Stomach (tissue), 9 donors: Measurements from ENCODE around the gene SLC25A45. TPM values are rescaled to one million over a fixed set of nuclear protein-coding genes. Genes with fewer than 3 reads are reported as not detected.

Source experiments
- DNase-seq, 2 donors: peaks; one replicate each; pipeline versions ENCODE4 v3.0.0 to v3.0.0-alpha.2; 2013 to 2019
- H3K27ac ChIP-seq, 5 donors: fragments of 200-600 bp in 4 of 5; sonication (generic) in 4 of 5; one replicate each; pipeline ENCODE4 v1.5.1; 2013 to 2019; ENCODE audit warnings: mild to moderate bottlenecking in 1 of 5, moderate library complexity in 1 of 5
- H3K27me3 ChIP-seq, 3 donors: fragments of 200-600 bp; sonication (generic); one replicate each; pipeline ENCODE4 v1.5.1; 2017 to 2019; ENCODE audit warnings: mixed run types in 1 of 3
- H3K36me3 ChIP-seq, 4 donors: fragments of 200-600 bp; sonication (generic); 1 replicate in 3 of 4; 2 replicates in 1 of 4; pipeline ENCODE4 v1.5.1; 2016 to 2019
- H3K4me1 ChIP-seq, 4 donors: fragments of 200-600 bp; sonication (generic); one replicate each; pipeline ENCODE4 v1.5.1; 2016 to 2019
- H3K4me3 ChIP-seq, 4 donors: fragments of 200-600 bp; sonication (generic) in 3 of 4; one replicate each; pipeline ENCODE4 v1.5.1; 2016 to 2019; ENCODE audit warnings: mild to moderate bottlenecking in 1 of 4
- H3K9me3 ChIP-seq, 4 donors: fragments of 200-600 bp; sonication (generic); one replicate each; pipeline ENCODE4 v1.5.1; 2016 to 2019
- CTCF ChIP-seq, 7 experiments: fragments of 450-650 bp in 4 of 7; fragments of 200-600 bp in 3 of 7; sonication (generic) in 3 of 7; IDR thresholded peaks; one replicate each; pipeline ENCODE4 v1.5.1; 2016 to 2019; ENCODE audit warnings: antibody characterized with exemption in 7 of 7, control low read depth in 2 of 7, mild to moderate bottlenecking in 1 of 7
- EP300 ChIP-seq: sonication (generic); formaldehyde crosslinking; IDR thresholded peaks from one replicate; pipeline ENCODE4 v1.6.1; 2017; ENCODE audit warnings: antibody characterized with exemption
- POLR2A ChIP-seq, 4 donors: fragments of 450-650 bp; IDR thresholded peaks; one replicate each; pipeline ENCODE4 v1.6.1; 2016; ENCODE audit warnings: antibody characterized with exemption in 4 of 4, control low read depth in 2 of 4, mild to moderate bottlenecking in 1 of 4, moderate library complexity in 1 of 4
- POLR2AphosphoS5 ChIP-seq, 3 donors: sonication (generic); formaldehyde crosslinking; IDR thresholded peaks; one replicate each; pipeline ENCODE4 v1.6.1; 2016; ENCODE audit warnings: antibody characterized with exemption in 3 of 3
- WGBS, 5 donors: extraction: QIAGEN DNeasy Blood & Tissue Kit in 3 of 5; methylation state at CpG; one replicate each; pipeline versions ENCODE4 v1.1.5 to v1.1.7; 2013 to 2018; 5-methylcytosine and 5-hydroxymethylcytosine counted together
- intact Hi-C: fragments of 100-400 bp; cut with DNase I; formaldehyde crosslinking; loops from one replicate; pipeline ENCODE4 v1.15.1; 2023; ENCODE audit warnings: low total_unique reads
- polyA plus RNA-seq, 3 donors: library from polyadenylated mRNA; stranded (reverse); fragments of 200-250 nt; gene quantifications; one replicate each; pipeline ENCODE4 v1.2.3, GENCODE V29; 2013
- total RNA-seq, 5 donors: library from RNA; depleted of rRNA; stranded (reverse); fragments of >200 nt; gene quantifications; one replicate each; pipeline versions ENCODE4 v1.1.0 to v1.2.3, GENCODE V29; 2014 to 2016
- donor health status: healthy with polysubstance abuse.
- donor health status: Bipolar disorder and iron deficiency.
- donor health status: healthy.

Gene SLC25A45
- total and polyA plus RNA-seq, 8 donors, result 1.2 to 101 (median 2.7) TPM

- H3K4me1 ChIP-seq, result peaks cover 43 to 65% (median 58%) of the 10 kb centered on the region in 4 donors
- no peaks in the 10 kb centered on the region for H3K9me3 ChIP-seq
- H3K27ac ChIP-seq, result peak overlapping the region; percentile 98 to 100 (median 99)
- H3K36me3 ChIP-seq, result peaks cover 0 to 20% (median 8%) of the 10 kb centered on the region in 4 donors
- peak overlapping the region; percentile 30 to 92 (median 86) for H3K4me3 ChIP-seq
- H3K27me3 ChIP-seq, result no peaks in the 10 kb centered on the region
- WGBS, 5 donors, result 0 to 2% (median 1%) methylated on average over 6 of the region's 6 CpGs
- intact Hi-C loops, result no loop called here
- no peak for TF ChIP-seq CTCF (IDR thresholded peaks at IDR 0.05)
- peak; percentile 94 to 96 (median 94) for TF ChIP-seq POLR2AphosphoS5 (IDR thresholded peaks at IDR 0.05)
- peak; percentile 72 for TF ChIP-seq EP300
- peak in 2 of 4 donors; percentile 40 to 81 for TF ChIP-seq POLR2A (IDR thresholded peaks at IDR 0.05)
- DNase-seq, result peak; percentile 95 to 96
Measured at GRCh38 chr11:65419772-65420481, 37.5 kb upstream of the SLC25A45 start.

GRCh38 chr11:65419460-65419771, 37.0 kb upstream of the SLC25A45 start:
- no peak for DNase-seq
- peak overlapping the region; percentile 30 to 92 (median 86) for H3K4me3 ChIP-seq
- peaks cover 43 to 65% (median 58%) of the 10 kb centered on the region in 4 donors for H3K4me1 ChIP-seq
- H3K36me3 ChIP-seq, result peaks cover 0 to 15% (median 3%) of the 10 kb centered on the region in 4 donors
- no peaks in the 10 kb centered on the region for H3K9me3 ChIP-seq
- 7 to 24% (median 16%) methylated on average over 5 to 7 of the region's 7 CpGs for WGBS, 5 donors
- H3K27ac ChIP-seq, result peak overlapping the region; percentile 98 to 100 (median 99)
- no peak for TF ChIP-seq POLR2A (IDR thresholded peaks at IDR 0.05)
- no peak for TF ChIP-seq EP300
- no peak for TF ChIP-seq POLR2AphosphoS5 (IDR thresholded peaks at IDR 0.05)
- no peak for TF ChIP-seq CTCF (IDR thresholded peaks at IDR 0.05)
- H3K27me3 ChIP-seq, result no peaks in the 10 kb centered on the region
- intact Hi-C loops, result no loop called here

- H3K36me3 ChIP-seq, result peaks cover under 1 to 11% (median 3%) of the 10 kb centered on the region in 4 donors
- 0 to 1% (median 1%) methylated on average over 14 to 15 of the region's 15 CpGs for WGBS, 5 donors
- peak; percentile 41 for TF ChIP-seq EP300
- TF ChIP-seq POLR2AphosphoS5 (IDR thresholded peaks at IDR 0.05), result peak; percentile 88 to 95 (median 91)
- TF ChIP-seq POLR2A (IDR thresholded peaks at IDR 0.05), result peak in 2 of 4 donors; percentile 58 to 65
- TF ChIP-seq CTCF (IDR thresholded peaks at IDR 0.05), result no peak
- DNase-seq, result peak; percentile 96 to 98
- intact Hi-C loops, result no loop called here
- peak overlapping the region; percentile 98 to 100 (median 99) for H3K27ac ChIP-seq
- no peaks in the 10 kb centered on the region for H3K9me3 ChIP-seq
- peaks cover 43 to 65% (median 58%) of the 10 kb centered on the region in 4 donors for H3K4me1 ChIP-seq
- peak overlapping the region; percentile 30 to 92 (median 86) for H3K4me3 ChIP-seq
- H3K27me3 ChIP-seq, result no peaks in the 10 kb centered on the region
Measured at GRCh38 chr11:65418681-65419459, 36.4 kb upstream of the SLC25A45 start.

GRCh38 chr11:65418431-65418680, 35.9 kb upstream of the SLC25A45 start:
- DNase-seq, result no peak
- TF ChIP-seq CTCF (IDR thresholded peaks at IDR 0.05), result no peak
- no peak for TF ChIP-seq POLR2AphosphoS5 (IDR thresholded peaks at IDR 0.05)
- TF ChIP-seq POLR2A (IDR thresholded peaks at IDR 0.05), result no peak
- no peak for TF ChIP-seq EP300
- intact Hi-C loops, result no loop called here
- Histone ChIP-seq H3K27ac (peak overlapping the region; percentile 98 to 100 (median 99)), H3K9me3 (no peaks in the 10 kb centered on the region), H3K36me3 (peaks cover 4 to 10% (median 8%) of the 10 kb centered on the region in 4 donors), H3K27me3 (no peaks in the 10 kb centered on the region), H3K4me3 (peak overlapping the region; percentile 19 to 81 (median 33)), H3K4me1 (peaks cover 43 to 65% (median 58%) of the 10 kb centered on the region in 4 donors)
- 2 to 6% (median 3%) methylated on average over 4 of the region's 4 CpGs for WGBS, 5 donors
